Adrenal gland (tissue), 5 donors: ENCODE data around the gene CEP76.

Experiments used
- POLR2A ChIP-seq, 2 donors: fragments of 450-650 bp; IDR thresholded peaks; one replicate each; pipeline ENCODE4 v1.6.1; 2017; ENCODE audit warnings: antibody characterized with exemption in 2 of 2, mild to moderate bottlenecking in 2 of 2, moderate library complexity in 1 of 2
- TF ChIP-seq, protein P1 (sequence below), 6 experiments: fragments of 450-650 bp in 4 of 6; fragments of 200-600 bp in 2 of 6; sonication (generic) in 1 of 6; IDR thresholded peaks; 1 replicate in 5 of 6; 2 replicates in 1 of 6; pipeline versions ENCODE4 v1.5.1 to v1.8.0; 2016 to 2021; ENCODE audit warnings: antibody characterized with exemption in 6 of 6, mild to moderate bottlenecking in 2 of 6, moderate library complexity in 1 of 6
- donor health status: DM: no; HTN: no; CAD: no.

DNA sequence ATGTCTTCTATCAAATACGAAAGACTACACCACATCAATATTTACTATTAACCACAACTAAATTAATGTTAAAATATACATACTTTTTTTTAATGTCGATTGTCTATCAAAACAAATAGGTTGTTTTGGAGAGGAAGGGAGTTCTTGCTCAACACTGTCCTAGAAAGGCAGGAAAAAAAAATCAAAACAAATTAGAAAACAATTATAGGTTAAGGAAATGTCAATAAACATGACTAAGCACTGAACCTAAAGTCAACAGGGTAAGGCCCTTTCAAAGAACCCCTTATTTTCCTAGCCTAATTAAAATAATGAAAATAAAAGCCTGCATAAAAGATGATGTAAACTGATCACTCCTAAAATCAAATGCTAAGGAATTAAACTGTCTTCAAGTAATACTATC lies 2.8 kb downstream of the CEP76 start:
- TF ChIP-seq, protein P1, sequence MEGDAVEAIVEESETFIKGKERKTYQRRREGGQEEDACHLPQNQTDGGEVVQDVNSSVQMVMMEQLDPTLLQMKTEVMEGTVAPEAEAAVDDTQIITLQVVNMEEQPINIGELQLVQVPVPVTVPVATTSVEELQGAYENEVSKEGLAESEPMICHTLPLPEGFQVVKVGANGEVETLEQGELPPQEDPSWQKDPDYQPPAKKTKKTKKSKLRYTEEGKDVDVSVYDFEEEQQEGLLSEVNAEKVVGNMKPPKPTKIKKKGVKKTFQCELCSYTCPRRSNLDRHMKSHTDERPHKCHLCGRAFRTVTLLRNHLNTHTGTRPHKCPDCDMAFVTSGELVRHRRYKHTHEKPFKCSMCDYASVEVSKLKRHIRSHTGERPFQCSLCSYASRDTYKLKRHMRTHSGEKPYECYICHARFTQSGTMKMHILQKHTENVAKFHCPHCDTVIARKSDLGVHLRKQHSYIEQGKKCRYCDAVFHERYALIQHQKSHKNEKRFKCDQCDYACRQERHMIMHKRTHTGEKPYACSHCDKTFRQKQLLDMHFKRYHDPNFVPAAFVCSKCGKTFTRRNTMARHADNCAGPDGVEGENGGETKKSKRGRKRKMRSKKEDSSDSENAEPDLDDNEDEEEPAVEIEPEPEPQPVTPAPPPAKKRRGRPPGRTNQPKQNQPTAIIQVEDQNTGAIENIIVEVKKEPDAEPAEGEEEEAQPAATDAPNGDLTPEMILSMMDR (IDR thresholded peaks at IDR 0.05): no peak
- no peak for TF ChIP-seq POLR2A (IDR thresholded peaks at IDR 0.05)
